NCI-H1436 treated with DMSO at 0.1 percent for 48 hours (cell line): ENCODE measurements around the gene ZNF789.

Experiments used
- DNase-seq: peaks from one replicate; lab custom pipeline; 2025; lab: John Stamatoyannopoulos, UW

Gene ZNF789

DNA sequence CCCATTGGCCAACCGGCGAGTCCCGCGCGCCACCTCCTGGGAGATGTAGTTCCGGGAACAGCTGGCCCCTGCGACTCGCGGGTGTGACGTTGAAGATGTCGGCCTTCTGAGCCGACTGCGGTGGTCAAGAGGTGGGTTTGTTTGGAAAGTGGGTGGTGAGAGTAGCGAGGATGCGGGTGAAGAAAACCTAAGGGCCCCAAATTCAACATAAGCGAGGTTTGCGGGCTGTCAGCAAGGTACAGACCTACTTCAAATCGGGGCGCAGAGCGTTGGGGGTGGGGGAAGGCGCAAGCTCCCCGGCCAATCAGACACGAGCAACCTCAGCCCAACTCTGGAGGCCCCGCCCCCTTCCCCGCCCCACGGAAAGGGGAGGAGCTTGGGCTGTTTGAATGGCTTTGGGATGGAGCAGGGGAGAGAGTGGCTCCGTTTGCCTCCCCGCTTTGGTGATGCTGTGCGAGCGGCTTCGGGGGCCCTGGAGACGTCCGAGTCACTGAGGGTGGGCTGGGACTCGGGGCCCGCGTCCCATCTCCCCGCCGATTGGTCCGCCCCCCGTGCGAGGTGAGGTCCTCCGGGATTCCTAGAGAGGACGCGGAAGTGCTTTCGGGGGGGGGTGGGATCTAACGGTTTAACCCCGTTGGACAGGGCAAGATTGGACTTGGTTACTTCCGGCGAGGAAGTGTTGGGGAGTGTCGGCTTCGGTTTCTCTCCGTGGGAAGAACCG, 32.1 kb downstream of the ZNF789 start, which contains the start of gene ZKSCAN5:
ZKSCAN5 (plus strand) TSS at position 60 of the 721 bp plus-strand sequence. CDS start 1,383 bp downstream, outside the sequence.
- DNase-seq = peak; percentile 86

DNA sequence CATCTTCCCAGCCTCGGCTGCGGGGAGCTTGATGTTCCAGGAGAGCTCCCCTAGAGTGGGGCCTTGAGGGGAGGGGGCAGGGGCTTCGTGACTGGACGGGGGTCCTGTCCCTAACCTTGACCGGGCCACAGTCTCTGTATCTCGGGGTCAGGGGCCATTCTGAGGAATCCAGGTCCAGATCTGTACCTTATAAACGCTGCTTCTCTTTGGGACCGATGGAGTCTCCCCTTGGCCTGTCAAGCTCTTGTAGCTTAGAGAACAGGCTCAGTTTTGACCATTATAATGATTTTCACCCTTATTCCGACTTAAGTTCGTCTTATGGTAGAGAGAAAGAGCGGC, 32.6 kb downstream of the ZNF789 start:
- no peak for DNase-seq

DNA sequence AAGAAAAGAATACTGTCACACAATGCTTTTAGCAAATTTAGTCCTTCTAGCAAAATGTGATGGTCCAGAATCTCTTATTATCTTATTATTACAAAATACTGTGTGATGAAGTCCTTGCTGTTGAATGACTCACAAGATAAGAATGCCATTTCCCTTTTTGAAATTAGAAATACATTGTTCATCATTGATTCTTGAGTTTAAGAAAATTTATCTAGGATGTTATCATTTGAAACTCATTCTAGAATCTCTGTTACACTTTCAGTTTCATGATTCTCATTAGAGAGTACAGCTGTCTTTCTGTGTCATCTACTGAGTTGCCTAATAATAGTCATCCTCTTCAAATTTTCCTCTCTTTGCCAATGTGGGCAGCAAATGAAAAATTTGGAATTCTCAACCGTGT, 41.4 kb downstream of the ZNF789 start:
- DNase-seq = no peak

DNA sequence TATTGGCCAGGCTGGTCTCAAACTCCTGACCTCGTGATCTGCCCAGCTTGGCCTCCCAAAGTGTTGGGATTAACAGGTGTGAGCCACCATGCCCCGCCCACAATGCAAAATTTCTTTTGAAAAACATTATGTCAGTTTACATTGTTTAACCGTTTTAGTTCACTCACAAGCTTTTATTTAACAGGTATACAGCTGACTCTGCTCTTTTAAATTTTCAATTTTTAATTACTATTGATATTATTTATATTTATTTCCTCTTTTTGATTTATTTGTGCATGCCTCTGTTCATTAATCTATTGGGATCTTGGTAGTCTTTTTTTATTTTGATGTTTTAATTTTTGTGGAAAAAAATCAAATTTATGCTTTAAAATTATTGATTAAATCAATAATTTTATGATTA, 48.7 kb downstream of the ZNF789 start:
- DNase-seq = no peak

DNA sequence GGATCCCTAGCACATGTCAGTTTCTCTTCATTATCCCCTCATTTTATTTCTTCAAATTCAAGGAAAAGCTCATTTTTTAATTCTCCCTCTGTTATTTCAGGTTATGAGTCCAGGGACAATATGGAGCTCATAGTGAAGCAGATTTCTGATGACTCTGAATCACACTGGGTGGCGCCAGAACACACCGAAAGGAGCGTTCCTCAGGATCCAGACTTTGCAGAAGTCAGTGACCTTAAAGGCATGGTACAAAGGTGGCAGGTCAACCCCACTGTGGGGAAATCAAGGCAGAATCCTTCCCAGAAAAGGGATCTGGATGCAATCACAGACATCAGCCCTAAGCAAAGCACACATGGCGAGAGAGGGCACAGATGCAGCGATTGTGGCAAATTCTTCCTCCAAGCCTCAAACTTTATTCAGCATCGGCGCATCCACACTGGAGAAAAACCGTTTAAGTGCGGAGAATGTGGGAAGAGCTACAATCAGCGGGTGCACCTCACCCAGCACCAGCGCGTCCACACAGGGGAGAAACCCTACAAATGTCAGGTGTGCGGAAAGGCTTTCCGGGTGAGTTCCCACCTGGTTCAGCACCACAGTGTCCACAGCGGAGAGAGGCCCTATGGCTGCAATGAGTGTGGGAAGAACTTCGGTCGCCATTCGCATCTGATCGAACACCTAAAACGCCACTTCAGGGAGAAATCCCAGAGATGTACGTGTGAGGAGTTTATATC, 53.2 kb downstream of the ZNF789 start:
- no peak for DNase-seq

DNA sequence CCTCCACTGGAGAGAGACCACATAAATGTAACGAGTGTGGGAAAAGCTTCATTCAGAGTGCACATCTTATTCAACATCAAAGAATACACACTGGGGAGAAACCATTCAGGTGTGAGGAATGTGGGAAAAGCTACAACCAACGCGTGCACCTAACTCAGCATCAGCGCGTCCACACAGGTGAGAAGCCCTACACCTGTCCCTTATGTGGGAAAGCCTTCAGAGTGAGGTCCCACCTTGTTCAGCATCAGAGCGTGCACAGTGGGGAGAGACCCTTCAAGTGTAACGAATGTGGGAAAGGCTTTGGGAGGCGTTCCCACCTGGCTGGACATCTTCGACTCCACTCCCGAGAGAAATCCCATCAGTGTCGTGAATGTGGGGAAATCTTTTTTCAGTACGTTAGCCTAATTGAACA, 58.7 kb downstream of the ZNF789 start:
- DNase-seq = no peak

DNA sequence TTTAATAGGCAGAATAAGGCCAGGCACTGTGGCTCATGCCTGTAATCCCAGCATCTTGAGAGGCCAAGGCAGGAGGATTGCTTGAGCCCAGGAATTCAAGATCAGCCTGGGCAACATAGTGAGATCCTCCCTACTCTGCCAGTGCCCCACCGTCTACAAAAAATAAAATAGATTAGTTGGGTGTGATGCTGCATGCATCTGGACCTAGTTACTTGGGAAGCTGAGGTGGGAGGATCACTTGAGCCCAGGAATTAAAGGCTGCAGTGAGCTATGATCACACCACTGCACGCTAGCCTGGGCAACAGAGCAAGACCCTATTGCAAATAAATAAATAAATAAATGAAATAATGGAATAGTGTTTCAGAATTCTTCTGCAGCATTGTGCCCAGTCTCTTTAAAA, 63.0 kb downstream of the ZNF789 start:
- no peak for DNase-seq
